Fibroblast of the aortic adventitia (primary cell): Measurements from ENCODE around the gene TBC1D4. TPM values are rescaled to one million over a fixed set of nuclear protein-coding genes. Genes with fewer than 3 reads are reported as not detected.

Experiments used
- DNase-seq: peaks from one replicate; pipeline ENCODE4 v3.0.0-alpha.2; 2010; ENCODE audit warnings: low read depth
- H3K4me3 ChIP-seq: 2 replicates; pipeline ENCODE4 v1.5.1; 2011; ENCODE audit warnings: low read depth, mild to moderate bottlenecking, control low read depth, low read length, moderate library complexity
- CTCF ChIP-seq: IDR thresholded peaks from 2 replicates; pipeline ENCODE4 v1.5.1; 2011; ENCODE audit warnings: mild to moderate bottlenecking, low read length, control low read depth, inconsistent platforms; ENCODE audit not compliant: insufficient read depth
- total RNA-seq: library from RNA; depleted of rRNA; stranded (reverse); fragments of >200 nt; gene quantifications from 2 replicates; pipeline ENCODE4 v1.2.3, GENCODE V29; 2012; ENCODE audit warnings: low replicate concordance

TBC1D4 gene
- total RNA-seq, 1 donor, result 9.5 TPM

DNA sequence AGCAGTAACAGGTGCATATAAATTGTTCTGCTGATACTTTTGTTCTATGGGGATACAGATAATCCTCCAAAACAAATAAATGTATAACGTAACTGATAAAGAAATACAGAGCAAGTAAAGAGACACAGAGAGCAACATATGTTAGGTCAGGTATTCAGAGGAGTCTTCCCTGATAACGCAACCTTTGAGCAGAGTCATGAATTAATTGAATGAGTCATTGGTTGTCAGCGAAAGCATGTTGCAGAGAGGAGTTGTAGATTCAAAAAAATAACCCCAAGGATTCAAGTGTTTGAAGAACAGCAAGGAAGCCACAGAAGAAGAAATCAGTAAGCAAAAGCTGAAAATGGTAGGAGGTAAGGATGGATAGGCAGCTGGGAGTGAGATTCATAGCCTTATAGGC, 245.2 kb downstream of the TBC1D4 start:
- H3K4me3 ChIP-seq, result no peak overlapping the region
- no peak for TF ChIP-seq CTCF
- no peak for DNase-seq

Other genes starting within 250 kb of the TBC1D4 start
- 59.2 and 126 TPM in 2 replicates for gene COMMD6, start 55.7 kb upstream of the TBC1D4 start, total RNA-seq
- gene UCHL3, start 67.6 kb upstream of the TBC1D4 start, total RNA-seq, result 39.7 and 44.9 TPM in 2 replicates
- gene LMO7, start 154.2 kb upstream of the TBC1D4 start, total RNA-seq, result 70.1 and 221 TPM in 2 replicates